ENCODE data around the gene CDC42BPG. TPM values are rescaled to one million over a fixed set of nuclear protein-coding genes. Genes with fewer than 3 reads are reported as not detected.

CDC42BPG gene
- total and polyA plus RNA-seq, 2 of the 8 experiments (the other 6 are each of a cell fraction or from before 2014, with no cell fraction given): 3.7 to 10.6 TPM

DNA sequence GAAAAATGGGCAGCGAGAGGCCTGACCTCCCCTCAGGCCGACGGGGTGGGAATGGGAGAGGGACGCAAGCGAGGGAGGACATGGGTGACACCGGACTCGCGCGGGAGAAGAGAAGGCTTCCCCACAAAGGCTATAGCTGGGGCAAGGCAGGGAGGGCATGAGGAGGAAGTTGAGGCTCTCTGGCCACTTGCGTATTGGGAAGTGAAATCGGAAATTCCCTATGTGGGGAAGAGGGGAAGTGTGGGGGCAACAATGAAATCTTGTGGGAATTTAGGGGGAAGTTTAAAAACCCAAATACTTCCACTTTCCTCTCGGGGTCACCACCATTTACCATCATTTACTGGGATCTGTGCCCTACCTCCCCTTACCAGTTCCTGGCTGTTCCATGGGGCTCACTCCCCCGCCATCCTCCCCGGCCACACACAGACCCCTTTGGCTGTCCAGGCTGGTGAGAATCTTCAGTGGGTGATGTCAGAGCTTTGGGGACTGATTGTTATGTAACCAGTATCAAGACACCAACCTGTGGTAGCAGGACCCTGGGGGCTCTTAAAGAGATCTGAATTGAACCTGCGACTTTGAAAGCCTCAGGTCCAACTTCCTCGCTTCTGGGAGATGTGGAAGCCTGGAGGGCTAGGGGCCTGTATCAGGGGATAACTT lies 34.9 kb upstream of the CDC42BPG start:
- Histone ChIP-seq H2AK5ac (ENCODE audit: low read depth, low read length) (no peak overlapping the region), H3K79me1 (ENCODE audit: low read depth, low read length) (no peaks in the 10 kb centered on the region), H3K27ac (ENCODE audit: low read depth, low read length) (peak overlapping the region; percentile 71), H3K9ac (replicated peaks in 1 of 4; ENCODE audit: extremely low read depth in 1 of 4, low read depth in 3 of 4, low read length in 3 of 4) (peak overlapping the region; percentile 84 to 86 (median 86)), H2BK15ac (ENCODE audit: low read length) (no peak overlapping the region), H3K56ac (replicated peaks; ENCODE audit: insufficient read length, low read depth, low read length) (peak overlapping the region; percentile 47), H2BK12ac (ENCODE audit: low read depth, low read length) (peak overlapping the region; percentile 60; the same call in 1 of the 2 replicates), H3K79me2 (ENCODE audit: control insufficient read depth in 1 of 2, insufficient read depth in 2 of 2, low read length in 2 of 2) (no peaks in the 10 kb centered on the region), H3K14ac (ENCODE audit: insufficient read length) (no peak overlapping the region), H3K23ac (ENCODE audit: insufficient read length) (no peak overlapping the region), H3K4me3 (ENCODE audit: extremely low read depth in 1 of 4, insufficient read depth in 2 of 4, low read depth in 3 of 4, low read length in 4 of 4) (peak overlapping the region; percentile 57 to 94 (median 74)), H3K9me3 (ENCODE audit: insufficient read depth in 2 of 2, low read depth in 1 of 2, low read length in 1 of 2) (no peaks in the 10 kb centered on the region), H3K27me3 (replicated peaks in 1 of 4; ENCODE audit: control insufficient read depth in 3 of 4, extremely low read depth in 1 of 4, insufficient read depth in 3 of 4, low read length in 3 of 4) (peaks cover 0 to 6% (median 2%) of the 10 kb centered on the region in 4 experiments; a peak in 4 of 7 replicates), H4K20me1 (replicated peaks in 1 of 2; ENCODE audit: control insufficient read depth in 1 of 2, insufficient read depth in 2 of 2, low read length in 2 of 2) (no peaks in the 10 kb centered on the region), H4K5ac (ENCODE audit: insufficient read length, low read depth, low read length) (no peak overlapping the region), H3K23me2 (ENCODE audit: low read depth, low read length) (peaks cover 16% of the 10 kb centered on the region), H3K4me1 (replicated peaks in 1 of 4; ENCODE audit: control insufficient read depth in 3 of 4, insufficient read depth in 4 of 4, low read length in 3 of 4) (peaks cover 0 to 22% (median 11%) of the 10 kb centered on the region in 4 experiments; a peak in 6 of 7 replicates), H3K4ac (replicated peaks; ENCODE audit: insufficient read length, low read depth, low read length) (peak overlapping the region; percentile 29), H3K36me3 (ENCODE audit: control insufficient read depth in 2 of 4, insufficient read depth in 4 of 4, low read length in 3 of 4) (no peaks in the 10 kb centered on the region), H4K8ac (ENCODE audit: extremely low read depth, insufficient read depth, low read length) (peak overlapping the region; percentile 11; the same call in 1 of the 2 replicates), H2BK20ac (ENCODE audit: low read length) (no peak overlapping the region), H3K18ac (ENCODE audit: extremely low read depth, low read length) (peak overlapping the region; percentile 42), H2AFZ (ENCODE audit: low read length) (no peak overlapping the region), H3K4me2 (ENCODE audit: insufficient read depth in 1 of 2, low read depth in 2 of 2, low read length in 2 of 2) (peak overlapping the region; percentile 79 to 84), H2BK5ac (ENCODE audit: low read depth, low read length) (peak overlapping the region; percentile 83; the same call in 1 of the 2 replicates), H4K91ac (replicated peaks; ENCODE audit: insufficient read length, low read length) (no peak overlapping the region), H2BK120ac (replicated peaks; ENCODE audit: low read depth, low read length) (no peak overlapping the region)
- DNase-seq (ENCODE audit: low read depth in 1 of 2, low spot score in 2 of 2) (no peak), FAIRE-seq (no peak)
- 25% methylated on average over 16 of the region's 16 CpGs; no CpG with 5 or more reads in 1 of the 2 experiments for WGBS, 2 experiments (ENCODE audit: extremely low coverage in 1 of 2, insufficient coverage in 1 of 2, insufficient read length in 1 of 2, insufficient replicate concordance in 2 of 2, low coverage in 1 of 2, low lambda C conversion rate in 2 of 2, missing lambda C conversion rate in 1 of 2)
- ChIA-PET CTCF (ENCODE audit: partially characterized antibody) (interaction anchor here (0.7 to 32.2 kb wide), 6 partner anchors 13 to 135 kb away, joined by 3 to 1058 read pairs (median 4); partner anchors contain the start of genes ARL2, BATF2 and CDC42BPG), POLR2A (ENCODE audit: partially characterized antibody) (interaction anchor here (0.6 to 24.6 kb wide), 9 partner anchors 8 to 220 kb away, joined by 3 to 408 read pairs (median 5); partner anchors contain the start of genes MEN1 and PPP2R5B)
- TF ChIP-seq SAP30 (IDR thresholded peaks at IDR 0.05; ENCODE audit: insufficient read depth, insufficient replicate concordance, low read length) (peak; percentile 4), RNF2 (IDR thresholded peaks at IDR 0.05; ENCODE audit: borderline replicate concordance, low read depth, low read length, missing control alignments, poor library complexity, severe bottlenecking) (no peak)
